Measurements from ENCODE around the gene CTIF. TPM values are rescaled to one million over a fixed set of nuclear protein-coding genes. Genes with fewer than 3 reads are reported as not detected.

Gene CTIF
- total RNA-seq, 1 experiment from 2014 or later: 26.5 TPM

GRCh38 chr18:48525671-48526070 is 13.2 kb upstream of the CTIF start:
- Histone ChIP-seq H3K36me3 (ENCODE audit: control insufficient read depth, insufficient read depth, low read length) (no peaks in the 10 kb centered on the region), H3K4me1 (ENCODE audit: control insufficient read depth, insufficient read depth, low read length) (no peaks in the 10 kb centered on the region), H3K27ac (ENCODE audit: low read length) (no peak overlapping the region), H3K4me3 (ENCODE audit: low read depth in 2 of 2, low read length in 2 of 2) (no peak overlapping the region), H3K9me3 (ENCODE audit: control insufficient read depth, insufficient read depth, low read depth, low read length) (no peaks in the 10 kb centered on the region), H3K27me3 (ENCODE audit: control insufficient read depth, insufficient read depth, low read length) (peaks cover 2% of the 10 kb centered on the region; the same call in 1 of the 2 replicates)
- ATAC-seq (no peak), DNase-seq (ENCODE audit: low read depth, low spot score) (no peak)
- ChIA-PET POLR2A (no interaction called here), CTCF (no interaction called here)
- intact Hi-C loops (cut with micrococcal nuclease; ENCODE audit: unreplicated experiment) (no loop called here), in situ Hi-C loops (cut with HindIII; ENCODE audit: low pct_unique_long_range_greater_than_20kb, low sequenced_read_pairs) (no loop called here)
- no TSS peak for BruUV-seq (replicated peaks)
- TF ChIP-seq CTCF (IDR thresholded peaks at IDR 0.05) (no peak), SIN3A (IDR thresholded peaks at IDR 0.05; ENCODE audit: borderline replicate concordance, insufficient read depth, low read depth, low read length) (no peak), REST (IDR thresholded peaks at IDR 0.05; ENCODE audit: insufficient read depth in 1 of 2, low read depth in 2 of 2, low read length in 1 of 2) (no peak), POLR2AphosphoS5 (IDR thresholded peaks at IDR 0.05; ENCODE audit: low read depth, low read length) (no peak), TCF7L2 (IDR thresholded peaks at IDR 0.05; ENCODE audit: low read depth, low read length) (no peak)

- H3K9me3 ChIP-seq (ENCODE audit: control insufficient read depth, insufficient read depth, low read depth, low read length): no peaks in the 10 kb centered on the region
- H3K4me3 ChIP-seq (ENCODE audit: low read depth in 2 of 2, low read length in 2 of 2): no peak overlapping the region
- CTCF ChIA-PET: no interaction called here
- H3K4me1 ChIP-seq (ENCODE audit: control insufficient read depth, insufficient read depth, low read length): no peaks in the 10 kb centered on the region
- ATAC-seq (no peak), DNase-seq (ENCODE audit: low read depth, low spot score) (no peak)
- H3K27ac ChIP-seq (ENCODE audit: low read length): no peak overlapping the region
- intact Hi-C loops (cut with micrococcal nuclease; ENCODE audit: unreplicated experiment) (no loop called here), in situ Hi-C loops (cut with HindIII; ENCODE audit: low pct_unique_long_range_greater_than_20kb, low sequenced_read_pairs) (no loop called here)
- POLR2A ChIA-PET: no interaction called here
- TF ChIP-seq CTCF (IDR thresholded peaks at IDR 0.05): no peak
- TF ChIP-seq TCF7L2 (IDR thresholded peaks at IDR 0.05; ENCODE audit: low read depth, low read length): no peak
- TF ChIP-seq POLR2AphosphoS5 (IDR thresholded peaks at IDR 0.05; ENCODE audit: low read depth, low read length): no peak
- no peak for TF ChIP-seq REST (IDR thresholded peaks at IDR 0.05; ENCODE audit: insufficient read depth in 1 of 2, low read depth in 2 of 2, low read length in 1 of 2)
- TF ChIP-seq SIN3A (IDR thresholded peaks at IDR 0.05; ENCODE audit: borderline replicate concordance, insufficient read depth, low read depth, low read length): no peak
- peaks cover 2% of the 10 kb centered on the region; the same call in 1 of the 2 replicates for H3K27me3 ChIP-seq (ENCODE audit: control insufficient read depth, insufficient read depth, low read length)
- no TSS peak for BruUV-seq (replicated peaks)
- no peaks in the 10 kb centered on the region for H3K36me3 ChIP-seq (ENCODE audit: control insufficient read depth, insufficient read depth, low read length)
Observed at GRCh38 chr18:48527461-48527860, 11.4 kb upstream of the CTIF start.
